HG03571 (cell line): ENCODE results near the gene COL26A1.
"Not testable (repeated sequence)": the region's sequence is repeated elsewhere in the genome, so short reads cannot be mapped to it uniquely, and the experiment has no call there.

Experiments used
- ATAC-seq: cut with Tn5 transposase; IDR thresholded peaks from one replicate; pipeline ENCODE4 v1.9.1; 2021; ENCODE audit not compliant: unreplicated experiment

The COL26A1 gene

DNA sequence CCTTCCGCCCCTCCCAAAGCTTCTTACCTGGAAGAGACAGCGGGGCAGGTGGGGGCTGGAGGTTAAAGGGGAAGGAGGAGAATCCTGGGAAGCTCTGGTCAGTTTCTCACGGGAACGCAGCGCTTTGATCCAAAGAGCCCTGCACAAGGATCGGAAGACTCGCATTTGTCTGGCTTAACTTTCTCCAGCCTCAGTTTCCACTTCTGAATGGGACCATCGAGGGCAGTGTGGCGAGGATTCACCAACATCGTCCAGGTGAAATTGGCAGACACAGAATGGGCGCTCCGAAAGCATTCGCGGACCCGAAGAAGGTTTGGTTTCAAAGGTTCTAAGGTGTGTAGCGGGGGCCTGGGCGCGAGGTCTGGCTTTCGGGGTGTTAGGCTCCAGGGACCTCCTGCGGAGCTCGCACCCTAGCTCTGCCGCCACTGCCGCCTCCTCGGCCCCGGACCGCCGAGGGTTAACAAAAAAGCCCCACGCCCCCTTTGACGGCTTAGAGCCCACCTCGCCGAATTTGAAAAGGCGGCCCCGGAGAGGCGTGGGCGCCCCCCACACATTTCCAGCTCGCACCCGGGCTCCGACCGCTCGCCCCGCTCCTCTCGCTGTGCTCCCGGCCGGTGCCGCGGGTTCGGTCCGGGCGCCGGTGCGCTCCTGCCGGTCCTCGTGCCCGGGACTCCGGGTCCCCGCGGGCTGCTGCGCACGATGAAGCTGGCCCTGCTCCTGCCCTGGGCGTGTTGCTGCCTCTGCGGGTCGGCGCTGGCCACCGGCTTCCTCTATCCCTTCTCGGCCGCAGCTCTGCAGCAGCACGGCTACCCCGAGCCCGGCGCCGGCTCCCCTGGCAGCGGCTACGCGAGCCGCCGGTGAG is at the start of gene COL26A1:
COL26A1 (plus strand) TSS at position 542 of the 862 bp plus-strand sequence; CDS start at position 700, 158 bp downstream.
- ATAC-seq: no peak

DNA sequence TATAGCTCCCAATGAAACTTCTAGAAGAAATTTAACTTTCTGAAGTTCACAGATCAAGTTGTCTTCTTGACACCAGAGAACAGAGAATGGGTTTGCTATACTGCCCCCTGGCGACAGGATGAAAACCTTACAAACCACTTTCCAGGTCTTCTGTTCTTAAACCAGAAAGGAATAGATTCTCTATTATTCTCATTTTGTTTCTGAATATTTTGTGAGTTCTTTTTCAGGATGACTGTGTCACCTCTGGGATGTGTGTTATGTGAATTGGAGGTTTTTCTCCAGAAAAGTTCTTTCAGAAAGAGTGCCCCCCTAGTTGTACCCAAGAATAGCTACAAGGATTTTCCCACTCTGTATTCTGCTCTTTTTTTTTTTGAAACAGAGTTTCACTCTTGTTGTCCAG is 47.3 kb upstream of the COL26A1 start:
- ATAC-seq: no peak

GRCh38 chr7:101319401-101319800 is 43.3 kb upstream of the COL26A1 start:
- ATAC-seq: no peak

DNA sequence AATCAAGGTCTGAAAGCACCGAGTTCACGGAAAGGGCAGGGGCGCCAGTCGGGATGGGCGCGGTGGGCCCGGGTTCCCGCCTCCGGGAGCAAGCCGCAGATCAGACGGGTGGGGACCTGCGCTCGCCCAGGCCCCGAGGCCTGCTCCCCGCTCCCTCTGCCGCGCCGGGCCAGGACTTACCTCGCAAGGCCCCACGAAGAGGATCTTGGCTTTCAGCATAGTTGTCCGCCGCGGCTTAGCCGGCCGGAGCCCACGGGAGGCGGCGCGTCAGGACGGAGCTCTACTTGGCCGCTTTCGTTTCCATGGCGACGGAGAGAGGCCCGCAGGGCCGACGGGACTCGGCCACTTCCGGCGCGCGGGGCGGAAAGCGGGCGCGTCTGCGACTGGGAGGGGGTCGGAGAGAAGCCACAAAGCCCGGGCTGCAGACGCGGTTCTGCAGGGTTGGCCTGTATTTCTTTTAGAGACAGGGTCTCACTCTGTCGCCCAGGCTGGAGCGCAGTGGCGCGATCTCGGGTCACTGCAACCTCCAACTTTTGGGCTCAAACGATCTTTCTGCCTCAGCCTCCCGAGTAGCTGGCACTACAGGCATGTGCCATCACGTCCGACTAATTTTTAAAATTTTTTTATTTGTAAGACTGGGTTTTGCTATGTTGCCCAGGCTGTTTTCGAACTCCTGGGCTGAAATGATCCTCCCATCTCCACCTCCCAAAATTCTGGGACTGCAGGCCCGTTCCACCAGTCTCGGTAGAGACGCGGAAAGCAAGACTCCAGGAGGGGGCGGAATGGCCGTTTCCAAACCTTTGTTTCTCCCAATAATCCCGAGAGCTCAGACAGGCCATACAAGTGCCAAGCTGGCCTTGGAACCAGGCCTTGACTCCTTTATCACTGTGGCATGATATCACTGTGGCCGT is 40.9 kb upstream of the COL26A1 start, which contains the start of gene IFT22:
IFT22 (minus strand) TSS at position 322 of the 911 bp plus-strand sequence; CDS start at position 219, 103 bp downstream.
- peak; percentile 91 for ATAC-seq

GRCh38 chr7:101328159-101328558 is 34.5 kb upstream of the COL26A1 start:
- ATAC-seq: no peak

DNA sequence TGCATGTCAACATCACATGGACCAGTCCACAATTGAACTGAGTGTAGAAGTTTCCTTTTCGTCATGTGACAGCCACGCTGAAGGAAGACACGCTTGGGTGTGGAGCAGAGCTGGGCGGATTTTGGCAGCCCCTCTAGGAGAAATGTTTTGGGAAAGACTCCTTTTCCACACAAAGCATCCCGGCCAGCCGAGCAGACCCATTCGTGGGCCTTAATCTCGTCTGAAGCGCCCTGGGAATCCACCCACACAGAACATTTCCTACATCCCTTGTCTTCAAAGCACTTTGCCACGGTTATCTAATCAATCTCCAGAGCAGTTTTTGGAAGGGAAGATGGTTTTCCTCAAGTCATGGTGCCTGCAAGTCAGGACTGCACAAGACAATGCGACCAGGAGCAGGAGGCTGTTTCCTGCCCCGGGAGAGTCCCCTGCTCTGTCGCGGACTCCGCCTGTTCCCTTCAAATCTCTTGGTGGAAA is 32.6 kb upstream of the COL26A1 start:
- no peak for ATAC-seq

- no peak for ATAC-seq
Observed at GRCh38 chr7:101332026-101332425, 30.6 kb upstream of the COL26A1 start.

- no peak for ATAC-seq
Observed at GRCh38 chr7:101333912-101334311, 28.8 kb upstream of the COL26A1 start.

DNA sequence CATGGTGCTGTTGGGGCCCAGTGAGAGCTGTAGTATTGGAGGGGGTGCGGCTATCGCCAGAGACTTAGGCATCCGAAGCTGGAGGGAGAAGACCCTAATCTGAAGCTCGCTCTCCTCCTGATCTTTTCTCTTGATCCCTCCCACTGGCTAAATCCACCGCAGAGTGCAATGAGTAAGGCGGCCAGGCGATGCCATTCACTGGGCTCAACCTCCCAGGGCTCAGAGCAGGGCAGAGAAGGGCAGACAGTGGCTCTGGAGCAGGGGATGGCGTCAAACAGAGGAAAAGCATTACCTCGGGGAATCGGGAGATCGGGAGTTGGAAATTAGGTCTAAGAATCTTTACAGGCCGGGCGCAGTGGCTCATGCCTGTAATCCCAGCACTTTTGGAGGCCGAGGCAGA is 22.3 kb upstream of the COL26A1 start:
- ATAC-seq: no peak

DNA sequence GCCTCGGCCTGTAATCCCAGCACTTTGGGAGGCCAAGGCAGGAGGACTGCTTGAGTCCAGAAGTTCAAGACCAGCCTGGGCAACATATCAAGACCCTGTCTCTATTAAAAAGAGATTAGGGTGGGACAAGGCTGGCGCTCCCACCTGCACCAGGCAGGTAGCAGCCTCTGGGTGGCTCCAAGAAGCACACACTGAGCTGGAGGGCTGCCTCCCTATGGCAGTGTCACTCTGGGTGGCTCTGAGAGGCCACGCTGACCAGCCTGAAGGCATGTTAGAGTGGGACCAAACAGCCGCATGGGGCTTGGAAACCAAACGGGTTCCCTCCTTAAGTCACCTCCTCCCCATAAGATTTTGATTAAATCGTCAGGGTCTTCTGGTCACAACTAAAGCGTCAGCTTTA is 19.8 kb upstream of the COL26A1 start:
- ATAC-seq: no peak

DNA sequence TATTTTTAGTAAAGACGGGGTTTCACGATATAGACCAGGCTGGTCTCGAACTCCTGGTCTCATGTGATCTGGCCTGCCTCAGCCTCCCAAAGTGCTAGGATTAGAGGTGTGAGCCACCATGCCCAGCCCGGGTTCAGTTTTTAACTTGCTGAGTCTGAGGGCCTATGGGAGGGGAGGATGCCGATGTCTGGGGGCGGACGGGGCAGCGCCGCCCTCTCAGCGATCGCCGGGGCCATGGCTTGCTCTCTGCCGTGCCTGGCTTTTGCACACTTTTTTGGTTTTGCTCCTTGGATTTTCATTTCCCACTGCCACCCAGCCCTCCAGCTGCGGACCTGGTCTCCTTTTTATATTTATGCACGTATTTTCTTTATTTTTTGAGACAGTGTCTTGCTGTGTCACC is 15.2 kb upstream of the COL26A1 start:
- no peak for ATAC-seq

- not testable (repeated sequence) for ATAC-seq
Observed at GRCh38 chr7:101348456-101349067, 14.1 kb upstream of the COL26A1 start.

DNA sequence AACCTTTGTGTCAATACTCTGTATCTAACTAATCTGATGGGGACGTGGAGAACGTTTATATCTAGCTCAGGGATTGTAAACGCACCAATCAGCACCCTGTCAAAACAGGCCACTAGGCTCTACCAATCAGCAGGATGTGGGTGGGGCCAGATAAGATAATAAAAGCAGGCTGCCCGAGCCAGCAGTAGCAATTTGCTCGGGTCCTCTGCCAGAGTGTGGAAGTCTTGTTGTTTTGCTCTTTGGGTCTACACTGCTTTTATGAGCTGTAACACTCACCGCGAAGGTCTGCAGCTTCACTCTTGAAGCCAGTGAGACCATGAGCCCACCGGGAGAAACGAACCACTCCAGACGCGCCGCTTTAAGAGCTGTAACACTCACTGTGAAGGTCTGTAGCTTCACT is 13.4 kb upstream of the COL26A1 start:
- not testable (repeated sequence) for ATAC-seq

DNA sequence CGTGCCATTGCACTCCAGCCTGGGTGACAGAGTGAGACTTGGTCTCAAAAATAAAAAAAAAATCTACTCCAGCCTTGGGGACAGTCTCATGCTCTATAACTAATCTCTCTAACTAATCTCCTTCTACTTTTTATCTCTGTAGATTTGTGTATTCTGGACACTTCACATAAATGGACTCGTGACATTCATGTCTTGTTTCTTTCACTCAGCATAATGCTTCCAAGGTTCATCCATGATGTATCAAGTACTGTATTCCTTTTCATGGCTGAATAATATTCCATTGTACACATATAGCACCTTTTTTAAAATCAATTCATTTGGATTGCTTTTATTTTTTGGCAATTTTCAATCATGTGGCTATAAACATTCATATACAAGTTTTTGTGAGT is 9.8 kb upstream of the COL26A1 start:
- ATAC-seq: no peak

- no peak for ATAC-seq
Observed at GRCh38 chr7:101357433-101357832, 5.2 kb upstream of the COL26A1 start.

- ATAC-seq: no peak
Observed at GRCh38 chr7:101363196-101363733, 590 bp downstream of the COL26A1 start.

- peak; percentile 61 for ATAC-seq
Observed at GRCh38 chr7:101363734-101364374, 1.2 kb downstream of the COL26A1 start.

DNA sequence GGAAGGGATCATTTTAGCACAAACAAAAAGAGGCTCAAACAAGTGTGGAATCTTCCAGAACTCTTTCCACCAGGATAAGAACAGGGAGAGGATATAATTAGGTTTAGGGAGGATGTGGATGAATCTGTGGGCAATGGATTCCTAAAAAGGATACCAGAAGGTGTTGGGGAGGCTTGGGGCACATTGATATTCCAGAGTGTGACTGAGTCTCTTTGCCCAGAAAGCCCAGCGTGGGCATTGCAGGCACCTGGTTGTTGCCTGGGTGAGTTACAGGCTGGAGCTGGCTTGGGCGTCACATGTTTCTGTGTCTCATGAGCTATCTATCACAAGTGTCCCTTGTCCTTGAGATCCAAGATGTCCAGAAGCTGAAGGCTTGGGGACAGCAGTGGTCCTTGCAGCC is 3.3 kb downstream of the COL26A1 start:
- ATAC-seq: no peak

- ATAC-seq: no peak
Observed at GRCh38 chr7:101367676-101368075, 5.0 kb downstream of the COL26A1 start.

- ATAC-seq: no peak
Observed at GRCh38 chr7:101368422-101369165, 5.9 kb downstream of the COL26A1 start.
